Measurements from ENCODE around the gene PHF12. TPM values are rescaled to one million over a fixed set of nuclear protein-coding genes. Genes with fewer than 3 reads are reported as not detected.

Gene PHF12
- total and polyA plus RNA-seq, 8 donors, result 8.3 to 206 (median 24.7) TPM

- Histone ChIP-seq H3K27ac (no peak overlapping the region), H3K27me3 (peaks cover 0 to 48% (median 3%) of the 10 kb centered on the region in 3 donors), H3K9me3 (no peaks in the 10 kb centered on the region), H3K4me3 (no peak overlapping the region), H3K36me3 (no peaks in the 10 kb centered on the region), H3K4me1 (no peaks in the 10 kb centered on the region)
- no peak for DNase-seq
- intact Hi-C loops (cut with DNase I; ENCODE audit: low total_unique reads), result no loop called here
- 29 to 47% (median 46%) methylated on average over 5 of the region's 5 CpGs for WGBS, 5 donors
- TF ChIP-seq EP300 (IDR thresholded peaks at IDR 0.05) (no peak), POLR2A (IDR thresholded peaks at IDR 0.05) (no peak), POLR2AphosphoS5 (IDR thresholded peaks at IDR 0.05) (no peak)
- TF ChIP-seq, protein P1, sequence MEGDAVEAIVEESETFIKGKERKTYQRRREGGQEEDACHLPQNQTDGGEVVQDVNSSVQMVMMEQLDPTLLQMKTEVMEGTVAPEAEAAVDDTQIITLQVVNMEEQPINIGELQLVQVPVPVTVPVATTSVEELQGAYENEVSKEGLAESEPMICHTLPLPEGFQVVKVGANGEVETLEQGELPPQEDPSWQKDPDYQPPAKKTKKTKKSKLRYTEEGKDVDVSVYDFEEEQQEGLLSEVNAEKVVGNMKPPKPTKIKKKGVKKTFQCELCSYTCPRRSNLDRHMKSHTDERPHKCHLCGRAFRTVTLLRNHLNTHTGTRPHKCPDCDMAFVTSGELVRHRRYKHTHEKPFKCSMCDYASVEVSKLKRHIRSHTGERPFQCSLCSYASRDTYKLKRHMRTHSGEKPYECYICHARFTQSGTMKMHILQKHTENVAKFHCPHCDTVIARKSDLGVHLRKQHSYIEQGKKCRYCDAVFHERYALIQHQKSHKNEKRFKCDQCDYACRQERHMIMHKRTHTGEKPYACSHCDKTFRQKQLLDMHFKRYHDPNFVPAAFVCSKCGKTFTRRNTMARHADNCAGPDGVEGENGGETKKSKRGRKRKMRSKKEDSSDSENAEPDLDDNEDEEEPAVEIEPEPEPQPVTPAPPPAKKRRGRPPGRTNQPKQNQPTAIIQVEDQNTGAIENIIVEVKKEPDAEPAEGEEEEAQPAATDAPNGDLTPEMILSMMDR (IDR thresholded peaks at IDR 0.05), result no peak
These were observed 45.3 kb upstream of the PHF12 start for GRCh38 chr17:28996554-28997096.

GRCh38 chr17:28993645-28994426 lies 42.5 kb upstream of the PHF12 start:
- H3K9me3 ChIP-seq, result no peaks in the 10 kb centered on the region
- no peak overlapping the region for H3K27ac ChIP-seq
- peaks cover 0 to 49% (median 3%) of the 10 kb centered on the region in 3 donors for H3K27me3 ChIP-seq
- WGBS, 5 donors, result 79 to 87% (median 85%) methylated on average over 12 to 13 of the region's 13 CpGs
- intact Hi-C loops (cut with DNase I; ENCODE audit: low total_unique reads), result no loop called here
- H3K4me3 ChIP-seq, result no peak overlapping the region
- DNase-seq, result no peak
- H3K4me1 ChIP-seq, result no peaks in the 10 kb centered on the region
- no peak for TF ChIP-seq POLR2AphosphoS5 (IDR thresholded peaks at IDR 0.05)
- no peak for TF ChIP-seq EP300 (IDR thresholded peaks at IDR 0.05)
- TF ChIP-seq, protein P1 (IDR thresholded peaks at IDR 0.05), result no peak
- no peak for TF ChIP-seq POLR2A (IDR thresholded peaks at IDR 0.05)
- no peaks in the 10 kb centered on the region for H3K36me3 ChIP-seq

GRCh38 chr17:28992625-28993600 lies 41.6 kb upstream of the PHF12 start:
- H3K27ac ChIP-seq, result no peak overlapping the region
- no peak for DNase-seq

More at GRCh38 chr17:28992625-28993600, 41.6 kb upstream of the PHF12 start:
- TF ChIP-seq POLR2AphosphoS5 (IDR thresholded peaks at IDR 0.05) (no peak), EP300 (IDR thresholded peaks at IDR 0.05) (no peak), POLR2A (IDR thresholded peaks at IDR 0.05) (no peak)
- TF ChIP-seq, protein P1 (IDR thresholded peaks at IDR 0.05), result no peak
- Histone ChIP-seq H3K4me1 (no peaks in the 10 kb centered on the region), H3K27me3 (peaks cover 0 to 49% (median 2%) of the 10 kb centered on the region in 3 donors), H3K4me3 (no peak overlapping the region), H3K9me3 (no peaks in the 10 kb centered on the region), H3K36me3 (no peaks in the 10 kb centered on the region)
- WGBS, 5 donors, result 56 to 61% (median 59%) methylated on average over 9 to 11 of the region's 11 CpGs
- intact Hi-C loops (cut with DNase I; ENCODE audit: low total_unique reads), result no loop called here
